Measurements from ENCODE around the gene PTGIS.
"Not testable (repeated sequence)": the region's sequence is repeated elsewhere in the genome, so short reads cannot be mapped to it uniquely, and the experiment has no call there.

PTGIS gene

GRCh38 chr20:49579874-49580812 is 12.2 kb upstream of the PTGIS start:
- peak; percentile 95 for DNase-seq

- no peak for DNase-seq
Measured at GRCh38 chr20:49579195-49579594, 11.3 kb upstream of the PTGIS start.

- no peak for DNase-seq
Measured at GRCh38 chr20:49578436-49578835, 10.5 kb upstream of the PTGIS start.

- DNase-seq: peak; percentile 73
Measured at GRCh38 chr20:49575551-49576060, 7.7 kb upstream of the PTGIS start.

- DNase-seq: peak; percentile 35
Measured at GRCh38 chr20:49573900-49574416, 6.0 kb upstream of the PTGIS start.

- DNase-seq: no peak
Measured at GRCh38 chr20:49572857-49573256, 4.9 kb upstream of the PTGIS start.

GRCh38 chr20:49571553-49571835 is 3.6 kb upstream of the PTGIS start:
- no peak for DNase-seq

GRCh38 chr20:49570828-49571552 is 3.1 kb upstream of the PTGIS start:
- DNase-seq: peak; percentile 39

- no peak for DNase-seq
Measured at GRCh38 chr20:49570161-49570827, 2.4 kb upstream of the PTGIS start.

- no peak for DNase-seq
Measured at GRCh38 chr20:49569411-49570115, 1.6 kb upstream of the PTGIS start.

- DNase-seq: peak; percentile 45
Measured at GRCh38 chr20:49568278-49569151, 578 bp upstream of the PTGIS start.

- DNase-seq: no peak
Measured at GRCh38 chr20:49566401-49567364, 1.3 kb downstream of the PTGIS start.

- not testable (repeated sequence) for DNase-seq
Measured at GRCh38 chr20:49564991-49565390, 2.9 kb downstream of the PTGIS start.

GRCh38 chr20:49563015-49563980 is 4.6 kb downstream of the PTGIS start:
- no peak for DNase-seq

GRCh38 chr20:49562311-49563014 is 5.5 kb downstream of the PTGIS start:
- DNase-seq: peak; percentile 86

- DNase-seq: no peak
Measured at GRCh38 chr20:49561806-49562205, 6.1 kb downstream of the PTGIS start.

GRCh38 chr20:49561256-49561655 is 6.7 kb downstream of the PTGIS start:
- DNase-seq: no peak

GRCh38 chr20:49560646-49561045 is 7.3 kb downstream of the PTGIS start:
- no peak for DNase-seq
